Mammary epithelial cell (primary cell): ENCODE measurements around the gene DBNDD1.

Experiments
- CTCF ChIP-seq, 2 donors: IDR thresholded peaks in 1 of 2; conservative IDR thresholded peaks in 1 of 2; 2 replicates each; pipeline ENCODE4 v1.5.1; 2011 to 2012; ENCODE audit warnings: inconsistent platforms in 2 of 2, low read length in 2 of 2, mild to moderate bottlenecking in 2 of 2, control low read depth in 1 of 2, low read depth in 1 of 2; ENCODE audit not compliant: insufficient read depth in 1 of 2; ENCODE audit errors: extremely low read depth in 1 of 2
- EZH2 ChIP-seq: IDR thresholded peaks from 2 replicates; pipeline ENCODE4 v1.6.1; 2012; ENCODE audit warnings: low read length, inconsistent platforms, borderline replicate concordance

GRCh38 chr16:90042946-90043514 is 23.8 kb upstream of the DBNDD1 start:
- TF ChIP-seq EZH2 (no peak), CTCF (conservative IDR thresholded peaks at IDR 0.05 in 1 of 2, IDR thresholded peaks at IDR 0.05 in 1 of 2; ENCODE audit: extremely low read depth in 1 of 2, insufficient read depth in 1 of 2, low read depth in 1 of 2, low read length in 2 of 2) (no peak)
